ENCODE measurements around the gene SCUBE1. TPM values are rescaled to one million over a fixed set of nuclear protein-coding genes. Genes with fewer than 3 reads are reported as not detected.

Gene SCUBE1
- total and polyA plus RNA-seq, 2 of the 4 experiments (the other 2 are of a cell fraction), result not detected

DNA sequence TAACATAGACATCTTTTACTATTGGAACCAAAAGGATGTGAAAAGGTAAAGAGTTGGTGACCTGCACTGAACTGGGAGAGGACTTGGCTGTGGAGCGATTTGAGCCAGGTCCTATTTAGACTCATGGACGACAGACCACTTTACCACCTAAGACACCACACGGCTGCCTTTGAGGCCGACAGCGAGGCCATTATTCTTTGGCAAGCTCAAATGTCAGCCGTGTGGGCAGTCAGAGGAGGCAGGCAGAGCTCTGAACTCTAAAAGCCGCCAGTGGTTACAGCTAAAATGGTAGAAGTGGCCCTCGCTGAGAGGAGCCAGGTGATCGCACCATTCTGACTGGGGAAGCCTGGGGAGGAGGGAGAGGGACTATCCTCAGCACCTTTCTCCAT lies 50.5 kb downstream of the SCUBE1 start:
- peaks cover 6% of the 10 kb centered on the region for H3K9me1 ChIP-seq (ENCODE audit: insufficient read depth, low read length)
- no peak overlapping the region for H2BK120ac ChIP-seq (ENCODE audit: low read depth, low read length)
- no peak for ATAC-seq (ENCODE audit: low read depth)
- H3K9ac ChIP-seq (ENCODE audit: low read depth, low read length), result no peak overlapping the region
- H3K4me1 ChIP-seq (ENCODE audit: control insufficient read depth, insufficient read depth, low read length), result peaks cover 11% of the 10 kb centered on the region; the same call in 1 of the 2 replicates
- no peaks in the 10 kb centered on the region for H3K9me3 ChIP-seq (ENCODE audit: control insufficient read depth, insufficient read depth, low read length)
- H4K91ac ChIP-seq (ENCODE audit: insufficient read depth, low read depth, low read length), result no peak overlapping the region
- no peak overlapping the region for H4K8ac ChIP-seq (ENCODE audit: low read depth in 2 of 2, low read length in 2 of 2)
- ChIA-PET CTCF (no interaction called here), POLR2A (ENCODE audit: unreplicated experiment) (no interaction called here)
- H2BK15ac ChIP-seq (ENCODE audit: low read depth, low read length), result no peak overlapping the region
- no peak overlapping the region for H3K4me3 ChIP-seq (ENCODE audit: insufficient read depth, low read depth, low read length)
- no peak overlapping the region for H3K56ac ChIP-seq (ENCODE audit: extremely low read depth, insufficient read depth, low read length)
- H2AK9ac ChIP-seq (replicated peaks; ENCODE audit: low read depth, low read length, poor library complexity), result no peak overlapping the region
- in situ Hi-C loops (cut with MboI; ENCODE audit: low sequenced_read_pairs) (no loop called here), intact Hi-C loops (cut with micrococcal nuclease) (no loop called here), dilution Hi-C loops (cut with HindIII; ENCODE audit: low sequenced_read_pairs, unreplicated experiment) (no loop called here)
- H3K4ac ChIP-seq (ENCODE audit: low read depth, low read length), result no peak overlapping the region
- no CpG with 5 or more reads among the region's 9 CpGs for WGBS, 2 experiments (ENCODE audit: extremely low coverage in 2 of 2, insufficient read length in 1 of 2)
- H3K14ac ChIP-seq (replicated peaks; ENCODE audit: low read depth, low read length), result no peak overlapping the region
- no TSS peak for BruUV-seq (replicated peaks)
- H3K36me3 ChIP-seq (ENCODE audit: control insufficient read depth, insufficient read depth, low read length), result no peaks in the 10 kb centered on the region
- H3K18ac ChIP-seq (ENCODE audit: low read depth, low read length), result no peak overlapping the region
- no peak overlapping the region for H2AK5ac ChIP-seq (ENCODE audit: low read depth, low read length)
- TF ChIP-seq RFX5 (IDR thresholded peaks at IDR 0.05; ENCODE audit: low read depth, low read length), result no peak
- no peak for TF ChIP-seq RAD21 (IDR thresholded peaks at IDR 0.05; ENCODE audit: low read length)
- no peak for TF ChIP-seq MAZ (IDR thresholded peaks at IDR 0.05; ENCODE audit: borderline replicate concordance, low read depth, low read length)
- TF ChIP-seq, protein P1, sequence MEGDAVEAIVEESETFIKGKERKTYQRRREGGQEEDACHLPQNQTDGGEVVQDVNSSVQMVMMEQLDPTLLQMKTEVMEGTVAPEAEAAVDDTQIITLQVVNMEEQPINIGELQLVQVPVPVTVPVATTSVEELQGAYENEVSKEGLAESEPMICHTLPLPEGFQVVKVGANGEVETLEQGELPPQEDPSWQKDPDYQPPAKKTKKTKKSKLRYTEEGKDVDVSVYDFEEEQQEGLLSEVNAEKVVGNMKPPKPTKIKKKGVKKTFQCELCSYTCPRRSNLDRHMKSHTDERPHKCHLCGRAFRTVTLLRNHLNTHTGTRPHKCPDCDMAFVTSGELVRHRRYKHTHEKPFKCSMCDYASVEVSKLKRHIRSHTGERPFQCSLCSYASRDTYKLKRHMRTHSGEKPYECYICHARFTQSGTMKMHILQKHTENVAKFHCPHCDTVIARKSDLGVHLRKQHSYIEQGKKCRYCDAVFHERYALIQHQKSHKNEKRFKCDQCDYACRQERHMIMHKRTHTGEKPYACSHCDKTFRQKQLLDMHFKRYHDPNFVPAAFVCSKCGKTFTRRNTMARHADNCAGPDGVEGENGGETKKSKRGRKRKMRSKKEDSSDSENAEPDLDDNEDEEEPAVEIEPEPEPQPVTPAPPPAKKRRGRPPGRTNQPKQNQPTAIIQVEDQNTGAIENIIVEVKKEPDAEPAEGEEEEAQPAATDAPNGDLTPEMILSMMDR (conservative IDR thresholded peaks at IDR 0.05; ENCODE audit: low read depth, low read length), result no peak
- no peak for TF ChIP-seq MXI1 (IDR thresholded peaks at IDR 0.05; ENCODE audit: borderline replicate concordance, low read depth, low read length)
- no peak for TF ChIP-seq BHLHE40 (IDR thresholded peaks at IDR 0.05; ENCODE audit: low read depth, low read length)
- TF ChIP-seq, protein P2, sequence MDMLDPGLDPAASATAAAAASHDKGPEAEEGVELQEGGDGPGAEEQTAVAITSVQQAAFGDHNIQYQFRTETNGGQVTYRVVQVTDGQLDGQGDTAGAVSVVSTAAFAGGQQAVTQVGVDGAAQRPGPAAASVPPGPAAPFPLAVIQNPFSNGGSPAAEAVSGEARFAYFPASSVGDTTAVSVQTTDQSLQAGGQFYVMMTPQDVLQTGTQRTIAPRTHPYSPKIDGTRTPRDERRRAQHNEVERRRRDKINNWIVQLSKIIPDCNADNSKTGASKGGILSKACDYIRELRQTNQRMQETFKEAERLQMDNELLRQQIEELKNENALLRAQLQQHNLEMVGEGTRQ (IDR thresholded peaks at IDR 0.05; ENCODE audit: low read depth, low read length), result no peak
- TF ChIP-seq CHD1 (IDR thresholded peaks at IDR 0.05; ENCODE audit: low read depth, low read length), result no peak
- TF ChIP-seq, protein P3, sequence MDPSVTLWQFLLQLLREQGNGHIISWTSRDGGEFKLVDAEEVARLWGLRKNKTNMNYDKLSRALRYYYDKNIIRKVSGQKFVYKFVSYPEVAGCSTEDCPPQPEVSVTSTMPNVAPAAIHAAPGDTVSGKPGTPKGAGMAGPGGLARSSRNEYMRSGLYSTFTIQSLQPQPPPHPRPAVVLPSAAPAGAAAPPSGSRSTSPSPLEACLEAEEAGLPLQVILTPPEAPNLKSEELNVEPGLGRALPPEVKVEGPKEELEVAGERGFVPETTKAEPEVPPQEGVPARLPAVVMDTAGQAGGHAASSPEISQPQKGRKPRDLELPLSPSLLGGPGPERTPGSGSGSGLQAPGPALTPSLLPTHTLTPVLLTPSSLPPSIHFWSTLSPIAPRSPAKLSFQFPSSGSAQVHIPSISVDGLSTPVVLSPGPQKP (IDR thresholded peaks at IDR 0.05; ENCODE audit: borderline replicate concordance, low read depth, low read length), result no peak
- no peak for TF ChIP-seq RCOR1 (IDR thresholded peaks at IDR 0.05; ENCODE audit: insufficient replicate concordance, low read length)
- no peak for TF ChIP-seq NFE2L2 (IDR thresholded peaks at IDR 0.05; ENCODE audit: low read depth, low read length)
- no peak for TF ChIP-seq CEBPB (IDR thresholded peaks at IDR 0.05; ENCODE audit: low read depth, low read length)
- no peak for TF ChIP-seq FOS (IDR thresholded peaks at IDR 0.05; ENCODE audit: low read depth, low read length)
- H2BK20ac ChIP-seq (ENCODE audit: low read depth, low read length), result no peak overlapping the region
- H4K5ac ChIP-seq (ENCODE audit: low read depth, low read length), result no peak overlapping the region
- H3K23ac ChIP-seq (ENCODE audit: low read depth, low read length), result no peak overlapping the region
- no peak overlapping the region for H2AFZ ChIP-seq (replicated peaks; ENCODE audit: low read length, poor library complexity)
- peaks cover 3% of the 10 kb centered on the region; the same call in 1 of the 2 replicates for H3K27me3 ChIP-seq (ENCODE audit: control insufficient read depth, insufficient read depth, low read length)
- DNase-seq, result no peak
- no peak overlapping the region for H3K27ac ChIP-seq (ENCODE audit: insufficient read depth, low read length)
- H2BK5ac ChIP-seq (ENCODE audit: low read depth, low read length, poor library complexity, severe bottlenecking), result no peak overlapping the region
- H3K79me1 ChIP-seq (ENCODE audit: low read depth in 1 of 2, low read length in 2 of 2), result no peaks in the 10 kb centered on the region
- no peak overlapping the region for H3K4me2 ChIP-seq (ENCODE audit: low read depth, low read length)
- H4K20me1 ChIP-seq (ENCODE audit: insufficient read depth, low read length), result no peaks in the 10 kb centered on the region

All from IMR-90 (cell line).